CD4-positive, CD25-positive, alpha-beta regulatory T cell (primary cell): Measurements from ENCODE around the gene PREB. TPM values are rescaled to one million over a fixed set of nuclear protein-coding genes. Genes with fewer than 3 reads are reported as not detected.
"Not testable (repeated sequence)": the region's sequence is repeated elsewhere in the genome, so short reads cannot be mapped to it uniquely, and the experiment has no call there.

ENCODE experiments used
- ATAC-seq, 2 donors: fragments of 150-1000 bp; cut with Tn5 transposase; one replicate each; pipeline ENCODE4 v1.10.0; 2021; ENCODE audit warnings: low read depth in 2 of 2, moderate number of reproducible peaks in 2 of 2, moderate library complexity in 1 of 2
- DNase-seq, 3 donors: peaks; one replicate each; pipeline versions ENCODE4 v3.0.0 to v3.0.0-alpha.2; 2012 to 2022; ENCODE audit warnings: mixed read lengths in 1 of 3
- H3K27ac ChIP-seq: one replicate; pipeline ENCODE4 v1.7.0; 2013; ENCODE audit warnings: mild to moderate bottlenecking, low read length; ENCODE audit not compliant: insufficient read depth, poor library complexity, severe bottlenecking
- H3K27me3 ChIP-seq: one replicate; pipeline ENCODE4 v1.7.0; 2013; ENCODE audit warnings: low read length; ENCODE audit not compliant: control insufficient read depth, insufficient read depth
- H3K36me3 ChIP-seq: one replicate; pipeline ENCODE4 v1.7.0; 2013; ENCODE audit warnings: mild to moderate bottlenecking, low read length, moderate library complexity; ENCODE audit not compliant: control insufficient read depth, insufficient read depth
- H3K4me1 ChIP-seq: 2 replicates; pipeline ENCODE4 v1.7.0; 2013; ENCODE audit warnings: mild to moderate bottlenecking, low read length; ENCODE audit not compliant: insufficient read depth, control insufficient read depth, poor library complexity, severe bottlenecking
- H3K4me3 ChIP-seq: one replicate; pipeline ENCODE4 v1.7.0; 2013; ENCODE audit warnings: low read depth, mild to moderate bottlenecking, low read length, moderate library complexity
- H3K9me3 ChIP-seq, 2 experiments: 1 replicate in 1 of 2; 2 replicates in 1 of 2; pipeline ENCODE4 v1.7.0; 2013; ENCODE audit warnings: low read length in 2 of 2, mild to moderate bottlenecking in 1 of 2, moderate library complexity in 1 of 2; ENCODE audit not compliant: control insufficient read depth in 2 of 2
- H3K27ac Mint-ChIP-seq, 3 donors: one replicate each; pipeline ENCODE4 v1.8.0; 2020 to 2022; ENCODE audit warnings: mild to moderate bottlenecking in 3 of 3, mixed read lengths in 3 of 3, moderate library complexity in 2 of 3
- H3K27me3 Mint-ChIP-seq: one replicate; pipeline ENCODE4 v1.8.0; 2022; ENCODE audit warnings: mild to moderate bottlenecking, mixed read lengths
- H3K36me3 Mint-ChIP-seq: one replicate; pipeline ENCODE4 v1.8.0; 2020; ENCODE audit warnings: mixed read lengths
- H3K4me1 Mint-ChIP-seq, 4 donors: one replicate each; pipeline ENCODE4 v1.8.0; 2020 to 2022; ENCODE audit warnings: mixed read lengths in 4 of 4, mild to moderate bottlenecking in 1 of 4
- H3K4me3 Mint-ChIP-seq, 4 donors: one replicate each; pipeline ENCODE4 v1.8.0; 2020 to 2022; ENCODE audit warnings: mild to moderate bottlenecking in 4 of 4, mixed read lengths in 4 of 4, moderate library complexity in 3 of 4
- H3K9me3 Mint-ChIP-seq, 7 donors: one replicate each; pipeline ENCODE4 v1.8.0; 2020 to 2022; ENCODE audit warnings: mixed read lengths in 7 of 7, mild to moderate bottlenecking in 3 of 7, moderate library complexity in 2 of 7
- polyA plus RNA-seq, 4 donors: library from polyadenylated mRNA; unstranded; fragments of 300-500 nt; fragmentation: Illumina TruSeq; gene quantifications; one replicate each; pipeline ENCODE4 v1.2.3, GENCODE V29; 2021
- total RNA-seq: library from RNA; stranded (reverse); gene quantifications from one replicate; pipeline ENCODE4 v1.2.3, GENCODE V29; 2022

The PREB gene
- total and polyA plus RNA-seq, 5 donors from 2014 or later, result 22.3 to 90.7 (median 69.3) TPM

DNA sequence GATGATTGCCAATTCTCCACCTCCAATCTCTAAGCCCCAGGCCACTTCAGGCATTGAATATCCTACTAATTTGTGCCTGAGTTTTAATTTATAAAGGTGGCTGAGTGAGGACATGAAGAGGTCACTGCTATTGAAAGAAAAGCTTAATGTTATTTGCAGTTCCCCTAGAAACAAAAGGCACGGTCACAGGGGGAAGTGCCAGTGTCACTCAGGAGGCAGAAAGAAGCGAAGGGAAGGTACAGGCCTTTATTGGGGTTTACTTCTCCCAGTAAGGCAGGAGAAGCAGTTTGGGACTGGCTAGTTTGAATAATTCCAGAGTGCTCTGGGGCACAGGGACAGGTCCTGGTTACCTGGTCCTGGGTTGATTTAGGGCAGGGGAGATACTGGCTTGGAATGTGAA, 12.5 kb downstream of the PREB start:
- Mint-ChIP-seq H3K27ac (no peak overlapping the region), H3K4me1 (peaks cover 5 to 32% (median 8%) of the 10 kb centered on the region in 4 donors), H3K9me3 (peaks cover 0 to 2% (median 0%) of the 10 kb centered on the region in 7 donors), H3K27me3 (peaks cover 35% of the 10 kb centered on the region), H3K4me3 (peak overlapping the region; percentile 5 to 90 (median 48)), H3K36me3 (no peaks in the 10 kb centered on the region)
- Histone ChIP-seq H3K36me3 (no peaks in the 10 kb centered on the region), H3K27ac (no peak overlapping the region), H3K27me3 (peaks cover 9% of the 10 kb centered on the region), H3K4me1 (peaks cover 22% of the 10 kb centered on the region), H3K9me3 (no peaks in the 10 kb centered on the region), H3K4me3 (no peak overlapping the region)
- ATAC-seq, result no peak
- DNase-seq, result no peak

DNA sequence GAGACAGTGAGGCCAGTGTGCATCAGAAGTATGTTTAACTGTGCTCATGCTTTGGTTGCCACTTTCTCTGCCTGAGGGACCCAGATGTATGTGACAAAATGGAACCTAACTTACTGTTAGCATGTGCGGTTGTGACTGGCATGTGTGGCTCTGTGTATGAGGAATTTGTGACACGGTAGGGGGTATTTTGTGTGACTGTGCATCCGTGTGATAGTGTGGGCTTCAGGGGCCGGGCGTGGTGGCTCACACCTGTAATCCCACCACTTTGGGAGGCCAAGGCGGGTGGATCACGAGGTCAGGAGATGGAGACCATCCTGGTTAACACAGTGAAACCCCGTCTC, 15.1 kb downstream of the PREB start:
- not testable (repeated sequence) for DNase-seq, H3K9me3 ChIP-seq, H3K36me3 ChIP-seq, H3K9me3 Mint-ChIP-seq, H3K36me3 Mint-ChIP-seq, H3K27me3 ChIP-seq, ATAC-seq, H3K27ac ChIP-seq
- Mint-ChIP-seq H3K4me3 (peak overlapping the region in 3 of 4 donors; percentile 73 to 82 (median 77)), H3K27ac (peak overlapping the region in 1 of 3 donors; percentile 38), H3K4me1 (peaks cover 5 to 32% (median 8%) of the 10 kb centered on the region in 4 donors), H3K27me3 (peaks cover 52% of the 10 kb centered on the region)
- Histone ChIP-seq H3K4me1 (peaks cover 22% of the 10 kb centered on the region), H3K4me3 (peak overlapping the region; percentile 15)

DNA sequence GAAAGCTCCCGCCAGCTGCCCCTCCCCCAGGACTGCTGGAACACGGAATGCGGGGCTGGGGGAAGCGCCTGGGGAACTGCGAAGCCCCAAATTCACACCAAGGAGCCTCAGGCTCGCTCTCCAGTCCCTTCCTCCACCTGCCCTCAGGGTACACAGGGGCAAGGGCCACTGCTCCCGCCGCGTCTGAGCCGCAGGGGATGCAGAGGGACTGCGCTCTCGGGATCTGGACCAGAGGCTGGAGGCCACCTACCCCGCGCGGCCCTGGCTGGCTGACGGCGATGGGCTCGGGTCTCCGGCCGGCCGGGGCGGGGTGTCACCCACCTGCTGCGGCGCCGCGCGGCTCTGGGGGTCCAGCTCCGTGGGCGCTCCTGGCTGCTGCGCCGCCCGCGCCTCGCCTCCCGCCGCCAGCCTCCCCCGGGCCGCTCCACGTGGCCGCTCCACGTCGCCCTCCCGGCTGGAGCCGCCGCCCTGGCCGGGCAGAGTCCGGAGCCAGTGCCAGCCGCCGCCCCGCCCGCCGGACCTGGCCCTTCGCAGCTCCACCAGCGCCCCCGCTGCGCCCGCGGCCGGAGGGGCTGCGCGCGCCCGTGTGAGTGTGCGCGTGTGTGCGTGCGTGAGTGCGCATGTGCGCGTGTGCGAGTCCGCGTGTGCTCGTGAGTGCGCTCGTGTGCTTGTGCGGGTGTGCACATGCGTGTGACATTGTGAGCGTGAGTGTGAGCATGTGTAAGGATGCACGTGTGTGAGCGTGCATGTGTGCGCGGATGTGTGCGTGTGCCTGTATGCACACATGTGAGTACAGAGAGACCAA, 15.7 kb downstream of the PREB start, which contains the start of gene CGREF1:
Gene CGREF1 (minus strand): TSS at position 604 of the 805 bp plus-strand sequence. CDS start 14,762 bp downstream, outside the sequence.
- peak within 1 kb of the TSS; percentile 15 for H3K4me3 ChIP-seq
- DNase-seq (peak in 1 of 3 donors; percentile 21), ATAC-seq (no peak)
- Mint-ChIP-seq H3K9me3 (peaks cover 0 to 2% (median 0%) of the 10 kb centered on the region in 7 donors), H3K36me3 (no peaks in the 10 kb centered on the region), H3K4me3 (peak within 1 kb of the TSS in 3 of 4 donors; percentile 73 to 82 (median 77)), H3K4me1 (peaks cover 5 to 27% (median 8%) of the 10 kb centered on the region in 4 donors), H3K27me3 (peaks cover 57% of the 10 kb centered on the region), H3K27ac (peak within 1 kb of the TSS in 1 of 3 donors; percentile 38)
- H3K27ac ChIP-seq, result no peak within 1 kb of the TSS
- peaks cover 9% of the 10 kb centered on the region for H3K27me3 ChIP-seq
- peaks cover 17% of the 10 kb centered on the region for H3K4me1 ChIP-seq
- no peaks in the 10 kb centered on the region for H3K9me3 ChIP-seq
- no peaks in the 10 kb centered on the region for H3K36me3 ChIP-seq

DNA sequence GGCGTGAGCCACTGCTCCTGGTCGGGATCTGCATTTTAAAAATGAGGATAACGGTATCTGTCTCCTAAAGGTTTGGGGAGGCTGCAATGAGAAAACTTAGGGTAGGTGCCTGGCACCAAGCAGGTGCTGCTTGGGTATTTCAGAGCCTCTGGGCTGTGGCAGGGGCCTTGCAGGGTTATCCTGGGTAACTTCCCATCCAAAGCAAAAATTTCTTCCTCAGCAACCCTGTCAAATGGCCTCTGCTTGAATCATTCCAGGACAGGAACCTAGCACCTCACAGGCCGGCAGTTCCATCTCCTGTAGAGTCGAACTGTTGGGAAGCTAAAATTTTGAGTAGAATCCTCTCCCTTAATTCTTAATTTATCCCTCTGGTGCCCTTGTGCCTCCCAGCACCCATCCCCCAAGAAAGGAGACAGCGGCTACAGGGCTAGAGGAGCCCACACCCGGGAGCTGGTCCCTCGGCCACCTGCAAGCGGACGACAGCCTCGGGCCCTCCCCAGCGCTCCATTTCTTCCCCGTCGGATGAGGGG, 16.4 kb downstream of the PREB start:
- peaks cover 9% of the 10 kb centered on the region for H3K27me3 ChIP-seq
- H3K27me3 Mint-ChIP-seq, result peaks cover 64% of the 10 kb centered on the region
- no peak overlapping the region for H3K4me3 ChIP-seq

DNA sequence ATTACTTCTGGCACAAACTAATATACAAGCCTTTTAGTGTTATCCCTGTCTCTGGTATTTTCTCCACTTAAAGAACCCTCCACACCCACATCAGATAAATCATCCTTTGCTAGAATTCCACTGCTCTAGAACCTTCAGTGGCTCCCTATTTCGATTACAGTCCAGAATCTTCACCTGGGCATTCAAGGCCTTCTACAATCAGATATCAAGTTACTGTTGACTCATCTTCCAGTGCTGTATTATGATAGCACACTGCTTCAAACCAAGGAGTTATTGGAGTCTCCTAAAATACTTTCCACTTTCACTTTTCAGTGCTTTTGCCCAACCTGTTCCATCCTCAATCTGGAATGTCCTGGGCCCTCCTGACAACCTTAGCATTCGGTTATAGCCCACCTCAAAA, 18.9 kb downstream of the PREB start:
- no peak for DNase-seq
- Histone ChIP-seq H3K27me3 (peaks cover 9% of the 10 kb centered on the region), H3K36me3 (no peaks in the 10 kb centered on the region), H3K27ac (no peak overlapping the region), H3K4me3 (no peak overlapping the region), H3K4me1 (peaks cover 6% of the 10 kb centered on the region), H3K9me3 (no peaks in the 10 kb centered on the region)
- ATAC-seq, result no peak
- Mint-ChIP-seq H3K36me3 (no peaks in the 10 kb centered on the region), H3K27me3 (peaks cover 60% of the 10 kb centered on the region), H3K9me3 (peaks cover 0 to 2% (median 0%) of the 10 kb centered on the region in 7 donors), H3K4me3 (peak overlapping the region in 1 of 4 donors; percentile 66), H3K27ac (no peak overlapping the region), H3K4me1 (peaks cover 0 to 12% (median 2%) of the 10 kb centered on the region in 4 donors)

More for the DNA sequence above, 16.4 kb downstream of the PREB start:
- peaks cover 0 to 2% (median 0%) of the 10 kb centered on the region in 7 donors for H3K9me3 Mint-ChIP-seq
- ATAC-seq (no peak), DNase-seq (no peak)
- H3K4me1 Mint-ChIP-seq, result peaks cover 3 to 23% (median 7%) of the 10 kb centered on the region in 4 donors
- no peaks in the 10 kb centered on the region for H3K36me3 Mint-ChIP-seq
- Histone ChIP-seq H3K27ac (no peak overlapping the region), H3K4me1 (peaks cover 11% of the 10 kb centered on the region), H3K36me3 (no peaks in the 10 kb centered on the region), H3K9me3 (no peaks in the 10 kb centered on the region)
- H3K4me3 Mint-ChIP-seq, result peak overlapping the region in 2 of 4 donors; percentile 19 to 35
- H3K27ac Mint-ChIP-seq, result no peak overlapping the region

- not testable (repeated sequence) for H3K4me1 ChIP-seq, H3K27me3 ChIP-seq, ATAC-seq, H3K4me3 ChIP-seq, H3K27ac Mint-ChIP-seq, H3K36me3 ChIP-seq, H3K36me3 Mint-ChIP-seq, H3K9me3 ChIP-seq, H3K27ac ChIP-seq, DNase-seq, H3K4me3 Mint-ChIP-seq, H3K4me1 Mint-ChIP-seq, H3K9me3 Mint-ChIP-seq
- H3K27me3 Mint-ChIP-seq, result peaks cover 41% of the 10 kb centered on the region
Measured at GRCh38 chr2:27111392-27112078, 22.9 kb downstream of the PREB start.

DNA sequence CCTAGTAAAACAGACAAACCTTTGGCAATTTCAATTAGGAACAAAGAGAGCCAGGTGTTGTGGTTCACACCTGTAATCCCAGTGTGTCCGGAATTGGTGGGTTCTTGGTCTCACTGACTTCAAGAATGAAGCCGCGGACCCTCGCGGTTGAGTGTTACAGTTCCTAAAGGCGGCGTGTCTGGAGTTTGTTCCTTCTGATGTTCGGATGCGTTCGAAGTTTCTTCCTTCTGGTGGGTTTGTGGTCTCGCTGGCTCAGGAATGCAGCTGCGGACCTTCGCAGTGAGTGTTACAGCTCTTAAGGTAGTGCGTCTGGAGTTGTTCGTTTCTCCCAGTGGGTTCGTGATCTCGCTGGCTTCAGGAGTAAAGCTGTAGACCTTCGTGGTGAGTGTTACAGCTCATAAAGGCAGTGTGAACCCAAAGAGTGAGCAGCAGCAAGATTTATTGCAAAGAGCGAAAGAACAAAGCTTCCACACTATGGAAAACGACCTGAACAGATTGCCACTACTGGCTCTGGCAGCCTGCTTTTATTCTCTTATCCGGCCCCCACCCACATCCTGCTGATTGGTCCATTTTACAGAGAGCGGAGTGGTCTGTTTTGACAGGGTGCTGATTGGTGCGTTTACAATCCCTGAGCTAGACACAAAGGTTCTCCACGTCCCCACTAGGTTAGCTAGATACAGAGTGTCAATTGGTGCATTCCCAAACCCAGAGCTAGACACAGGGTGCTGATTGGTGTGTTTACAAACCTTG, 23.7 kb downstream of the PREB start:
- H3K4me3 Mint-ChIP-seq, H3K36me3 ChIP-seq, H3K36me3 Mint-ChIP-seq, DNase-seq, H3K27me3 ChIP-seq, H3K9me3 ChIP-seq, H3K9me3 Mint-ChIP-seq, H3K27ac ChIP-seq, H3K4me3 ChIP-seq, H3K4me1 ChIP-seq, ATAC-seq, H3K4me1 Mint-ChIP-seq, H3K27ac Mint-ChIP-seq: not testable (repeated sequence)
- H3K27me3 Mint-ChIP-seq, result peaks cover 37% of the 10 kb centered on the region
